Bladder microvascular endothelial cell (primary cell): Measurements from ENCODE around the gene ZNF688. TPM values are rescaled to one million over a fixed set of nuclear protein-coding genes. Genes with fewer than 3 reads are reported as not detected.

ENCODE experiments used
- total RNA-seq: library from RNA; depleted of rRNA; stranded (reverse); fragments of >200 nt; gene quantifications from 2 replicates; pipeline ENCODE4 v1.2.3, GENCODE V29; 2014

The ZNF688 gene
- 9.1 and 10.6 TPM in 2 replicates for total RNA-seq

GRCh38 chr16:30571445-30572322 lies at the start of gene ZNF688:
ZNF688 (minus strand) TSS chr16:30571714; CDS start chr16:30571629, 85 bp downstream.

GRCh38 chr16:30609926-30610839 lies 38.7 kb upstream of the ZNF688 start, which contains the start of gene ZNF689:
ZNF689 (minus strand) TSS chr16:30610389; CDS start chr16:30610041, 348 bp downstream.

GRCh38 chr16:30585400-30586191 lies 14.1 kb upstream of the ZNF688 start, which contains the start of gene ZNF785:
ZNF785 (minus strand) TSS chr16:30585697; CDS start chr16:30585611, 86 bp downstream.

GRCh38 chr16:30557957-30558788 lies 13.3 kb downstream of the ZNF688 start, which contains the start of gene ZNF764:
ZNF764 (minus strand) TSS chr16:30558374; CDS start chr16:30558182, 192 bp downstream.

GRCh38 chr16:30534368-30535105 lies 37.0 kb downstream of the ZNF688 start, which contains the start of gene ZNF747:
ZNF747 (minus strand) TSS chr16:30534858; CDS start chr16:30534679, 179 bp downstream.

GRCh38 chr16:30526137-30526822 lies 45.2 kb downstream of the ZNF688 start, which contains the start of gene ZNF768:
ZNF768 (minus strand) TSS chr16:30526566; CDS start chr16:30526413, 153 bp downstream.

Other genes with a start within 250 kb of the ZNF688 start
- 42.1 and 51.8 TPM in 2 replicates for gene CD2BP2, start 216.4 kb downstream of the ZNF688 start, total RNA-seq
- 26.9 and 47.2 TPM in 2 replicates for gene TBC1D10B, start 201.2 kb downstream of the ZNF688 start, total RNA-seq
- 0.97 TPM in 1 of 2 replicates, not detected in the other for gene MYL11, start 196.9 kb downstream of the ZNF688 start, total RNA-seq
- 0.50 TPM in 1 of 2 replicates, not detected in the other for gene SEPTIN1, start 189.2 kb downstream of the ZNF688 start, total RNA-seq
- 9.1 and 13.3 TPM in 2 replicates for gene ZNF48, start 176.3 kb downstream of the ZNF688 start, total RNA-seq
- 7.8 and 9.0 TPM in 2 replicates for gene ZNF771, start 164.1 kb downstream of the ZNF688 start, total RNA-seq
- gene DCTPP1, start 141.7 kb downstream of the ZNF688 start, total RNA-seq: 29.2 and 37.9 TPM in 2 replicates
- 11.2 and 18.0 TPM in 2 replicates for gene SEPHS2, start 125.8 kb downstream of the ZNF688 start, total RNA-seq
- not detected in 2 replicates for gene ITGAL, start 99.0 kb downstream of the ZNF688 start, total RNA-seq
- 9.4 and 13.2 TPM in 2 replicates for gene ZNF768, start 45.1 kb downstream of the ZNF688 start, total RNA-seq
- 3.9 and 8.4 TPM in 2 replicates for gene ZNF747, start 36.9 kb downstream of the ZNF688 start, total RNA-seq
- gene ZNF764, start 13.3 kb downstream of the ZNF688 start, total RNA-seq: 2.8 and 3.5 TPM in 2 replicates
- gene ZNF785, start 14.0 kb upstream of the ZNF688 start, total RNA-seq: 6.8 and 10.0 TPM in 2 replicates
- 2.9 and 4.0 TPM in 2 replicates for gene ZNF689, start 38.7 kb upstream of the ZNF688 start, total RNA-seq
- 5.8 and 8.1 TPM in 2 replicates for gene PRR14, start 79.2 kb upstream of the ZNF688 start, total RNA-seq
- gene FBRS, start 86.7 kb upstream of the ZNF688 start, total RNA-seq: 13.3 and 18.6 TPM in 2 replicates
- gene SRCAP, start 127.5 kb upstream of the ZNF688 start, total RNA-seq: 20.4 and 51.7 TPM in 2 replicates
- 10.7 and 15.0 TPM in 2 replicates for gene PHKG2, start 176.7 kb upstream of the ZNF688 start, total RNA-seq
- 0.65 and 0.82 TPM in 2 replicates for gene CFAP119, start 190.3 kb upstream of the ZNF688 start, total RNA-seq
- 42.7 and 67.6 TPM in 2 replicates for gene RNF40, start 190.6 kb upstream of the ZNF688 start, total RNA-seq
- 3.7 and 6.2 TPM in 2 replicates for gene ZNF629, start 215.5 kb upstream of the ZNF688 start, total RNA-seq